Keratinocyte (primary cell): ENCODE measurements around the gene COL9A3. TPM values are rescaled to one million over a fixed set of nuclear protein-coding genes. Genes with fewer than 3 reads are reported as not detected.

Source experiments
- DNase-seq: peaks from one replicate; pipeline ENCODE4 v3.0.0-alpha.2; 2011; ENCODE audit warnings: low read depth, missing footprints, low spot score
- FAIRE-seq: peaks from 2 replicates; lab custom pipeline; 2011; peaks lifted over from hg19 to GRCh38; lab: Jason Lieb, UNC
- H2AFZ ChIP-seq: 2 replicates; pipeline ENCODE4 v1.6.0; 2012; ENCODE audit warnings: low read length, control low read depth, inconsistent platforms; ENCODE audit not compliant: control insufficient read depth
- H3K27ac ChIP-seq: 2 replicates; pipeline ENCODE4 v1.5.1; 2011; ENCODE audit warnings: low read length; ENCODE audit not compliant: control insufficient read depth, insufficient read depth
- H3K27me3 ChIP-seq: 3 replicates; pipeline ENCODE4 v1.6.0; 2011; ENCODE audit warnings: low read length; ENCODE audit not compliant: control insufficient read depth, insufficient read depth; ENCODE audit errors: extremely low read depth
- H3K36me3 ChIP-seq, 2 experiments: 2 replicates in 1 of 2; 3 replicates in 1 of 2; pipeline ENCODE4 v1.5.1; 2011; ENCODE audit warnings: low read length in 2 of 2, mild to moderate bottlenecking in 1 of 2; ENCODE audit not compliant: control insufficient read depth in 2 of 2, insufficient read depth in 2 of 2; ENCODE audit errors: extremely low read depth in 1 of 2
- H3K4me1 ChIP-seq: 3 replicates; pipeline ENCODE4 v1.5.1; 2011; ENCODE audit warnings: low read length; ENCODE audit not compliant: control insufficient read depth, insufficient read depth; ENCODE audit errors: extremely low read depth
- H3K4me2 ChIP-seq: 3 replicates; pipeline ENCODE4 v1.6.0; 2011; ENCODE audit warnings: low read depth, low read length; ENCODE audit not compliant: control insufficient read depth, insufficient read depth; ENCODE audit errors: extremely low read depth
- H3K4me3 ChIP-seq, 3 experiments: fragments of 200-600 bp in 1 of 3; sonication (generic) in 1 of 3; 2 replicates in 2 of 3; 3 replicates in 1 of 3; pipeline ENCODE4 v1.5.1; 2011 to 2016; ENCODE audit warnings: low read length in 3 of 3, mild to moderate bottlenecking in 3 of 3, control low read depth in 2 of 3, inconsistent platforms in 1 of 3, low read depth in 1 of 3, mixed read lengths in 1 of 3, mixed run types in 1 of 3, moderate library complexity in 1 of 3; ENCODE audit not compliant: control insufficient read depth in 2 of 3, insufficient read depth in 2 of 3; ENCODE audit errors: extremely low read depth in 1 of 3
- H3K79me2 ChIP-seq: 2 replicates; pipeline ENCODE4 v1.6.0; 2012; ENCODE audit warnings: low read length; ENCODE audit not compliant: control insufficient read depth, insufficient read depth
- H3K9ac ChIP-seq: 3 replicates; pipeline ENCODE4 v1.6.0; 2011; ENCODE audit warnings: low read length; ENCODE audit not compliant: control insufficient read depth, insufficient read depth; ENCODE audit errors: extremely low read depth
- H3K9me1 ChIP-seq: 3 replicates; pipeline ENCODE4 v1.6.0; 2011; ENCODE audit warnings: low read length; ENCODE audit not compliant: control insufficient read depth, insufficient read depth; ENCODE audit errors: extremely low read depth
- H3K9me3 ChIP-seq: 2 replicates; pipeline ENCODE4 v1.5.1; 2012; ENCODE audit warnings: low read depth, low read length; ENCODE audit not compliant: control insufficient read depth
- H4K20me1 ChIP-seq: 3 replicates; pipeline ENCODE4 v1.6.0; 2011; ENCODE audit warnings: low read length; ENCODE audit not compliant: control insufficient read depth, insufficient read depth; ENCODE audit errors: extremely low read depth
- CTCF ChIP-seq, 3 experiments: IDR thresholded peaks in 1 of 3; conservative IDR thresholded peaks in 1 of 3; optimal IDR thresholded peaks in 1 of 3; 2 replicates in 2 of 3; 3 replicates in 1 of 3; pipeline versions ENCODE3 to v1.5.1; 2011; ENCODE audit warnings: low read length in 3 of 3, mild to moderate bottlenecking in 3 of 3, moderate library complexity in 2 of 3, control low read depth in 1 of 3, inconsistent platforms in 1 of 3; ENCODE audit not compliant: insufficient read depth in 2 of 3; ENCODE audit errors: extremely low read depth in 1 of 3
- EZH2 ChIP-seq: IDR thresholded peaks from one replicate; pipeline ENCODE4 v1.6.1; 2012; ENCODE audit warnings: inconsistent platforms, mild to moderate bottlenecking, low read length, moderate library complexity
- dilution Hi-C: fragments of 300-500 bp; cut with MboI; formaldehyde crosslinking; loops from one replicate; pipeline ENCODE4 v1.7.0; 2020; ENCODE audit warnings: low sequenced_read_pairs; ENCODE audit not compliant: extremely low pct_ligation_motif_present
- polyA plus RNA-seq, 5 experiments: library from polyadenylated mRNA; depleted of rRNA in 3 of 5; stranded (reverse) in 3 of 5; stranded (forward) in 1 of 5; unstranded in 1 of 5; fragments of >200 nt; gene quantifications; 1 replicate in 1 of 5; 2 replicates in 3 of 5; 3 replicates in 1 of 5; pipeline versions ENCODE4 v1.2.1 to v1.2.3, GENCODE V29; 2011 to 2012; ENCODE audit warnings: missing spikeins in 2 of 5, low read depth in 1 of 5, low replicate concordance in 1 of 5

COL9A3 gene
- polyA plus RNA-seq, 1 donor (not counting 4 experiments of a cell fraction or from before 2014, with no cell fraction given) = 4.8 TPM

- Histone ChIP-seq H2AFZ (no peak overlapping the region), H3K27ac (no peak overlapping the region), H3K9me1 (no peaks in the 10 kb centered on the region), H4K20me1 (peaks cover 1% of the 10 kb centered on the region), H3K79me2 (no peaks in the 10 kb centered on the region), H3K27me3 (peaks cover 39% of the 10 kb centered on the region), H3K4me2 (no peak overlapping the region), H3K9ac (no peak overlapping the region), H3K4me3 (no peak overlapping the region), H3K4me1 (peaks cover 21% of the 10 kb centered on the region), H3K9me3 (no peaks in the 10 kb centered on the region), H3K36me3 (no peaks in the 10 kb centered on the region)
- dilution Hi-C loops = no loop called here
- TF ChIP-seq CTCF (optimal IDR thresholded peaks at IDR 0.05 in 1 of 3, IDR thresholded peaks at IDR 0.05 in 1 of 3, conservative IDR thresholded peaks at IDR 0.05 in 1 of 3; ENCODE audit: extremely low read depth in 1 of 3, insufficient read depth in 2 of 3, low read length in 3 of 3) (no peak), EZH2 (no peak)
- no peak for FAIRE-seq
- DNase-seq = no peak
These were observed 2.0 kb downstream of the COL9A3 start for GRCh38 chr20:62818592-62819493.

DNA sequence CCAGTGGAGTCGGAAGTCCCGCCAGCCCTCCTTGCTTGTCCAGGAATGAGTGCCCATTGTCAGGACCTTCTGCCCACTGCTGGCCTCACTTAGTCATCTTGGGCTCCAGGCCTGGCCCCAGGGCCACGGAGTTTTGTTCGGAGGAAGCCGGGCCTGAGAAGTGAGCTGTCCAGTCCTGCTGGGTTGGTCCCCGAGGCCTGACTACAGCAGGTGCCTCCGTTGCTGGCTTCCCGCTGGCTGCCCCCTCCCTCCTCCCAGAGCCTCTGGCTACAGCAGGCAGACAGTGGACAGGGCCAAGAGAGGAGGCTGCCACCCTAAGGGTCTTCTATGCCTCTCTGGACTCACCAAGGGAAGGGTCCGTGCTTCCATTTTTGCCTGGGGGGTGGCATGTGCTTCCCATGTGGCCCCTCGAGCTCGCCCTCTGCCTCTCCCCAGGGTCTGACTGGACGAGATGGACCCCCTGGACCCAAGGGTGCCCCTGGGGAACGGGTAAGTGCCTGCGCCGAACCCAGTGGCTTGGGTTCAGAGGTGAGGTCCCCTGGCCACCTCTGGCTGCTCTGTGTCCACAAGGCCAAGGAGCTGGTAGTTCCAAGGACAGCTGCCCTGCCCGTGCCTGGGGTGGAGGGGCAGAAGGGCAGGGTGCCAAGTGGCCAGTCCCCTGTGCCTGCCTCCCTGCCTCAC lies 2.8 kb downstream of the COL9A3 start:
- H2AFZ ChIP-seq = no peak overlapping the region
- no peaks in the 10 kb centered on the region for H3K36me3 ChIP-seq
- no peak for FAIRE-seq
- no peaks in the 10 kb centered on the region for H3K79me2 ChIP-seq
- no peak for DNase-seq
- H3K4me1 ChIP-seq = peaks cover 24% of the 10 kb centered on the region
- H4K20me1 ChIP-seq = no peaks in the 10 kb centered on the region
- H3K9me3 ChIP-seq = no peaks in the 10 kb centered on the region
- dilution Hi-C loops = no loop called here
- H3K9ac ChIP-seq = no peak overlapping the region
- H3K27me3 ChIP-seq = peaks cover 39% of the 10 kb centered on the region
- no peak overlapping the region for H3K4me2 ChIP-seq
- no peaks in the 10 kb centered on the region for H3K9me1 ChIP-seq
- TF ChIP-seq CTCF (optimal IDR thresholded peaks at IDR 0.05 in 1 of 3, IDR thresholded peaks at IDR 0.05 in 1 of 3, conservative IDR thresholded peaks at IDR 0.05 in 1 of 3; ENCODE audit: extremely low read depth in 1 of 3, insufficient read depth in 2 of 3, low read length in 3 of 3) (no peak), EZH2 (no peak)
- no peak overlapping the region for H3K4me3 ChIP-seq
- H3K27ac ChIP-seq = no peak overlapping the region
